Activated effector memory CD4-positive, alpha-beta T cell treated with anti-CD3 and anti-CD28 coated beads, Interleukin-2, amount 50 U/mL, for 16 hours (primary cell): ENCODE data around the gene ADGRG1.

Experiments used
- DNase-seq: peaks from one replicate; pipeline ENCODE4 v3.0.0-alpha.2; 2020

Gene ADGRG1

DNA sequence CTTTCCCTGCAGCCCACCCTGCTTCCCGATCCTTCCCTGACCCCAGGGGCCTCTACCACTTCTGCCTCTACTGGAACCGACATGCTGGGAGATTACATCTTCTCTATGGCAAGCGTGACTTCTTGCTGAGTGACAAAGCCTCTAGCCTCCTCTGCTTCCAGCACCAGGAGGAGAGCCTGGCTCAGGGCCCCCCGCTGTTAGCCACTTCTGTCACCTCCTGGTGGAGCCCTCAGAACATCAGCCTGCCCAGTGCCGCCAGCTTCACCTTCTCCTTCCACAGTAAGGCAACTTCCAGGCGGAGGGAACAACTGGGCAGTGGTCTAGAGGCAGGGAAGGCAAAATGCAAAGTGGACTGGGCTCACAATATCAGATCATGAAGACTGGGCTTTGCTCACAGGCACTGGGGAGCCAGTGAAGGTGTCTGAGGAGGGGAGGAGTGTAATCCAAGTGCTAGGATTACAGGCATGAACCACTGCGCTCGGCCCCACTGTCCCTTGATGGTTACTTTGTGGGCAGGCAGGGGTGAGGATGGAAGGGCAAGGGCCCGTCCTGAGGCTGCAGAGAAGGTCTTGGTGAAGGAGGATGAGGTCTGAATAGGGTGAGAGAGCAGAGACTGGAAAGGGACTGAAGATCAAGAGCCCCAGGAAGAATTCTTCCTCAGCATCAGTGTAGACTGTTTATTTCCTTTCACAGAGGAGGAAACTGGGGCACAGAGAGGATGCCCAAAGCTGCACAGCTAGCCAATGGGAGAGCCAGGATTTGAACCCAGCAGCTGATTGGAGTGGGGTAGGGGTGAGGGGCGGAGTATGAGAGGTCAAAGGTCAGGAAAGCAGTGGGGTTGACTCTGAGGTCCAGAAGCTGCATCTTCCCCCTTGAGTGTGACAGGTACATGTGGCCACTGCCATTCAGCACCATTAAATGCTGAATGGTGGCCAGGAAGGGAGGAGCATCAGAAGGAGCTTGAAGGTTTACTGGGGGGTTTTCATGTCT is 23.2 kb downstream of the ADGRG1 start:
- no peak for DNase-seq

- no peak for DNase-seq
Observed at GRCh38 chr16:57652695-57653471, 24.5 kb downstream of the ADGRG1 start.

GRCh38 chr16:57653936-57654335 is 25.5 kb downstream of the ADGRG1 start:
- DNase-seq = no peak

GRCh38 chr16:57656342-57656955 is 28.0 kb downstream of the ADGRG1 start:
- DNase-seq = no peak

DNA sequence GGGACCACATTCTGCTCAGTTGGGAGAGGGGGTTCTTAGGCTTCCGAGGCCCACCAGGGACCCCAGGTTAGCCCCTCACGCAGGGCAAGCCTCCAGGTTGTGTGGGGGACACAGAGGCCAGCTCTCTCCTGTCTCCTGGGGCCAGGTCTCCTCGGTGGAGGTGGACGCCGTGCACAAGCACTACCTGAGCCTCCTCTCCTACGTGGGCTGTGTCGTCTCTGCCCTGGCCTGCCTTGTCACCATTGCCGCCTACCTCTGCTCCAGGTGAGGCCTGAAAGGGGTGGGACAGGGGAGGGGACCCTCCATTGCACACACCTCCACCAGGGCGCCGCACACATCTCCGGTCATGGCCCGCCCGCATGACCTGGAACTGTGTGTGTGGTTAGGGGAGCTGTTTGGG is 28.8 kb downstream of the ADGRG1 start:
- no peak for DNase-seq

- no peak for DNase-seq
Observed at GRCh38 chr16:57658130-57658877, 29.9 kb downstream of the ADGRG1 start.

- no peak for DNase-seq
Observed at GRCh38 chr16:57658878-57659674, 30.6 kb downstream of the ADGRG1 start.

GRCh38 chr16:57660715-57661463 is 32.5 kb downstream of the ADGRG1 start:
- no peak for DNase-seq

DNA sequence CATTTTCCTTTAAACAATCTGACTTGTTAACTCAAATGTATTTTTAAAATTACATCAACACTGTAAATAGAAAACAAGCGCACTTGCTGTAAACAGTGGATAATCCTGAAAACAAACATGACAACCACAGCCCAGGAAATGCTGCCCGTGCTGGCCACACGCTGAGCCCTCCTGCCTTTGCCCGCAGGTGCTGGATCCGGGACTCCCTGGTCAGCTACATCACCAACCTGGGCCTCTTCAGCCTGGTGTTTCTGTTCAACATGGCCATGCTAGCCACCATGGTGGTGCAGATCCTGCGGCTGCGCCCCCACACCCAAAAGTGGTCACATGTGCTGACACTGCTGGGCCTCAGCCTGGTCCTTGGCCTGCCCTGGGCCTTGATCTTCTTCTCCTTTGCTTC is 33.1 kb downstream of the ADGRG1 start:
- DNase-seq = no peak

DNA sequence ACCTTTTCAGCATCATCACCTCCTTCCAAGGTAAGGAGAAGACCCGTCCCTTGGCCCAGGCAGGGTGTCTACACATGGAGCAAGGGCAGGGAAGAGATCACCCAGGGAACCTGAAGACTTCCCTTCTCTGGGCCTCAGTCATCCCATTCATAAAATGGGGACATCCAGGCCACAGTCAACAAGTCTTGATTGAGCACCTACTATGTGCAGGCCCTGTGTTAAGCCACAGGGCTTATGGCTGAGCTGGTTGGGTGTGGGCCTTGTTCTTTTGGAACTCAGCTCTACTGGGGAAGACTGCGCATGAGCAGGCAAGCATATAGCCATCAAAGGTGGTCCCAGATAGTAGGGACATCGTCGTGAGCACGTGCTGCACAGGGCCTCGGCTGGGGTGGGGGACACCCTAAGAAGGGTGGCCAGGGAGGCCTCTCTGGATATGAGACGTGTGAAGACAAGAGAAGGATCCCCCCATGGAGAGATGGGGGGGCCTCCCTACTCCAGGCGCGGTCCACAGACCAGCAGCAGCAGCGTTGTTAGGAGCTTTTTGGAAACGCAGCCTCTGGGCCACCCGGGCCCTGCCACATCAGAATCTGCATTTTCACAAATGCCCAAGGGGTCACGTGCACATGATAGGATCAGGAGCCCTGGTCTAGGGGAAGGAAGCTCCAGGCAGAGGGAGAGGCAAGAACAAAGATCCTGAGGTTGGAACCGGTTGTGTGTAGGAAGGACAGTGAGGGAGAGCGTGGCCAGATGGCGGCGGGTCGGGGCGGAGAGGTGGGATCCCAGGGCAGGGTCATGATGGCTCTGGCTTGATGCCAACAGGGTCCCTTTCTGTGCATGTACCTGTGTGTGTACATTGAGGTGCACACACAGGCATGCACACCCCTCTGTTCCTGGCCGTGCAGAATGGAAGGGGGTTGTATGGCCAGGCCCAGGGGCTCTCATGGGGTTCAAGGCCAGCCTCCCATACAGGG is 33.8 kb downstream of the ADGRG1 start:
- DNase-seq = no peak

DNA sequence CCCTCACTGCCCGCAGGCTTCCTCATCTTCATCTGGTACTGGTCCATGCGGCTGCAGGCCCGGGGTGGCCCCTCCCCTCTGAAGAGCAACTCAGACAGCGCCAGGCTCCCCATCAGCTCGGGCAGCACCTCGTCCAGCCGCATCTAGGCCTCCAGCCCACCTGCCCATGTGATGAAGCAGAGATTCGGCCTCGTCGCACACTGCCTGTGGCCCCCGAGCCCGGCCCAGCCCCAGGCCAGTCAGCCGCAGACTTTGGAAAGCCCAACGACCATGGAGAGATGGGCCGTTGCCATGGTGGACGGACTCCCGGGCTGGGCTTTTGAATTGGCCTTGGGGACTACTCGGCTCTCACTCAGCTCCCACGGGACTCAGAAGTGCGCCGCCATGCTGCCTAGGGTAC is 35.0 kb downstream of the ADGRG1 start:
- DNase-seq = no peak

- DNase-seq = no peak
Observed at GRCh38 chr16:57663917-57664661, 35.7 kb downstream of the ADGRG1 start.

DNA sequence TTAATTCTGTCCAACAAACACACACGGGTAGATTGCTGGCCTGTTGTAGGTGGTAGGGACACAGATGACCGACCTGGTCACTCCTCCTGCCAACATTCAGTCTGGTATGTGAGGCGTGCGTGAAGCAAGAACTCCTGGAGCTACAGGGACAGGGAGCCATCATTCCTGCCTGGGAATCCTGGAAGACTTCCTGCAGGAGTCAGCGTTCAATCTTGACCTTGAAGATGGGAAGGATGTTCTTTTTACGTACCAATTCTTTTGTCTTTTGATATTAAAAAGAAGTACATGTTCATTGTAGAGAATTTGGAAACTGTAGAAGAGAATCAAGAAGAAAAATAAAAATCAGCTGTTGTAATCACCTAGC is 36.2 kb downstream of the ADGRG1 start:
- no peak for DNase-seq

- DNase-seq = no peak
Observed at GRCh38 chr16:57665541-57665940, 37.1 kb downstream of the ADGRG1 start.

GRCh38 chr16:57666353-57667047 is 38.1 kb downstream of the ADGRG1 start:
- DNase-seq = no peak

- DNase-seq = no peak
Observed at GRCh38 chr16:57667048-57667525, 38.7 kb downstream of the ADGRG1 start.

GRCh38 chr16:57667526-57668262 is 39.3 kb downstream of the ADGRG1 start:
- no peak for DNase-seq

DNA sequence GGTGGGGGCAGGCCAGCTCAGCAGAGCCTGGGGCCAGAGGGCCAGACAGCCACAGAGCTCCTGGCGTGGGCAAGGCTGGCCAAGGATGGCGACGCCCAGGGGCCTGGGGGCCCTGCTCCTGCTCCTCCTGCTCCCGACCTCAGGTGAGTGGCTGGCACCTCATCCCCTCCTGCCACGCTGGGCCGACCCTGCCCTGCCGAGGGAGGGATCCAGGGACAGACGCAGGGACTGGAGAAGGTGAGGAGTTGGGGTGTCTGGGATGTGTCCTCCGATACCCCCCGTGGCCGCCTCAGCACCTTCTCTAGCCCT is 39.8 kb downstream of the ADGRG1 start, which contains the start of gene ADGRG3:
Gene ADGRG3 (plus strand): TSS at position 44 of the 309 bp plus-strand sequence. CDS start 42 bp downstream, at position 86.
- no peak for DNase-seq
